Panc1 (cell line): ENCODE results near the gene PPARGC1A.

ENCODE experiments used
- CTCF ChIP-seq: fragments of 450-650 bp; IDR thresholded peaks from 2 replicates; pipeline ENCODE4 v1.5.1; 2017; ENCODE audit warnings: mild to moderate bottlenecking
- POLR2AphosphoS5 ChIP-seq: IDR thresholded peaks from 2 replicates; pipeline ENCODE4 v1.6.1; 2012; ENCODE audit warnings: mild to moderate bottlenecking, low read depth, low read length, moderate library complexity
- REST ChIP-seq, 2 experiments: IDR thresholded peaks; 2 replicates each; pipeline ENCODE4 v1.6.1; 2011 to 2012; ENCODE audit warnings: low read depth in 2 of 2, control low read depth in 1 of 2, low read length in 1 of 2, mild to moderate bottlenecking in 1 of 2, moderate library complexity in 1 of 2; ENCODE audit not compliant: insufficient read depth in 1 of 2
- SIN3A ChIP-seq: IDR thresholded peaks from 2 replicates; pipeline ENCODE4 v1.6.1; 2012; ENCODE audit warnings: low read depth, mild to moderate bottlenecking, low read length, moderate library complexity, borderline replicate concordance; ENCODE audit not compliant: insufficient read depth
- TCF7L2 ChIP-seq: IDR thresholded peaks from 2 replicates; pipeline ENCODE4 v1.6.1; 2011; ENCODE audit warnings: mild to moderate bottlenecking, low read depth, low read length, inconsistent platforms

GRCh38 chr4:23788027-23788426, 101.8 kb downstream of the PPARGC1A start:
- TF ChIP-seq CTCF (no peak), POLR2AphosphoS5 (no peak), REST (IDR thresholded peaks at IDR 0.05; ENCODE audit: insufficient read depth in 1 of 2, low read depth in 2 of 2, low read length in 1 of 2) (no peak), SIN3A (no peak), TCF7L2 (no peak)
